DND-41 (cell line): ENCODE measurements around the gene GPR39.

Source experiments
- ATAC-seq: fragments of 200-7000 bp; cut with Tn5 transposase; 3 replicates; pipeline ENCODE4 v1.9.1; 2021; ENCODE audit warnings: low read depth; ENCODE audit not compliant: insufficient read depth
- DNase-seq: peaks from one replicate; pipeline ENCODE4 v3.0.0-alpha.2; 2020
- H2AFZ ChIP-seq: 2 replicates; pipeline ENCODE4 v1.6.0; 2012; ENCODE audit warnings: low read depth, low read length
- H3K27ac ChIP-seq: 2 replicates; pipeline ENCODE4 v1.5.1; 2012; ENCODE audit warnings: low read length, inconsistent platforms
- H3K27me3 ChIP-seq: fragments of 200-600 bp; sonication (generic); 2 replicates; pipeline ENCODE4 v1.6.0; 2012; ENCODE audit warnings: low read length, mild to moderate bottlenecking, inconsistent platforms; ENCODE audit not compliant: insufficient read depth, poor library complexity
- H3K36me3 ChIP-seq: 2 replicates; pipeline ENCODE4 v1.5.1; 2012; ENCODE audit warnings: low read length, inconsistent platforms; ENCODE audit not compliant: insufficient read depth
- H3K4me1 ChIP-seq: 2 replicates; pipeline ENCODE4 v1.5.1; 2012; ENCODE audit warnings: mild to moderate bottlenecking, low read length; ENCODE audit not compliant: insufficient read depth
- H3K4me2 ChIP-seq: 2 replicates; pipeline ENCODE4 v1.6.0; 2012; ENCODE audit warnings: mild to moderate bottlenecking, moderate library complexity, low read length, inconsistent platforms; ENCODE audit not compliant: insufficient read depth
- H3K4me3 ChIP-seq, 2 experiments: fragments of 200-600 bp in 1 of 2; shearing (Covaris generic) in 1 of 2; 2 replicates each; pipeline ENCODE4 v1.5.1; 2012 to 2016; ENCODE audit warnings: inconsistent platforms in 2 of 2, low read length in 2 of 2, mild to moderate bottlenecking in 2 of 2, low read depth in 1 of 2, moderate library complexity in 1 of 2
- H3K79me2 ChIP-seq: 2 replicates; pipeline ENCODE4 v1.6.0; 2012; ENCODE audit warnings: low read length, inconsistent platforms; ENCODE audit not compliant: insufficient read depth
- H3K9ac ChIP-seq: 2 replicates; pipeline ENCODE4 v1.6.0; 2012; ENCODE audit warnings: low read depth, mild to moderate bottlenecking, inconsistent platforms, low read length, moderate library complexity
- H3K9me3 ChIP-seq: 2 replicates; pipeline ENCODE4 v1.5.1; 2012; ENCODE audit warnings: low read length, moderate library complexity, mild to moderate bottlenecking, inconsistent platforms; ENCODE audit not compliant: insufficient read depth, severe bottlenecking
- H4K20me1 ChIP-seq: 2 replicates; pipeline ENCODE4 v1.6.0; 2012; ENCODE audit warnings: low read length; ENCODE audit not compliant: insufficient read depth
- EZH2 ChIP-seq: IDR thresholded peaks from 3 replicates; pipeline ENCODE4 v1.6.1; 2012; ENCODE audit warnings: borderline replicate concordance, low read depth, mild to moderate bottlenecking, moderate library complexity, low read length, inconsistent platforms; ENCODE audit not compliant: severe bottlenecking
- TF ChIP-seq, protein P1 (sequence below): IDR thresholded peaks from 2 replicates; pipeline ENCODE4 v1.5.1; 2012; ENCODE audit warnings: borderline replicate concordance, low read length, moderate library complexity, mild to moderate bottlenecking; ENCODE audit not compliant: poor library complexity, severe bottlenecking; ENCODE audit errors: extremely low read depth

Gene GPR39

GRCh38 chr2:132638313-132639040 is 221.9 kb downstream of the GPR39 start:
- no peaks in the 10 kb centered on the region for H3K36me3 ChIP-seq

GRCh38 chr2:132640116-132640515 is 223.5 kb downstream of the GPR39 start:
- Histone ChIP-seq H2AFZ (no peak overlapping the region), H3K4me1 (no peaks in the 10 kb centered on the region), H4K20me1 (no peaks in the 10 kb centered on the region), H3K27me3 (no peaks in the 10 kb centered on the region), H3K36me3 (no peaks in the 10 kb centered on the region), H3K27ac (no peak overlapping the region), H3K9ac (no peak overlapping the region), H3K79me2 (no peaks in the 10 kb centered on the region), H3K4me2 (no peak overlapping the region), H3K4me3 (no peak overlapping the region), H3K9me3 (no peaks in the 10 kb centered on the region)
- no peak for TF ChIP-seq EZH2
- TF ChIP-seq, protein P1, sequence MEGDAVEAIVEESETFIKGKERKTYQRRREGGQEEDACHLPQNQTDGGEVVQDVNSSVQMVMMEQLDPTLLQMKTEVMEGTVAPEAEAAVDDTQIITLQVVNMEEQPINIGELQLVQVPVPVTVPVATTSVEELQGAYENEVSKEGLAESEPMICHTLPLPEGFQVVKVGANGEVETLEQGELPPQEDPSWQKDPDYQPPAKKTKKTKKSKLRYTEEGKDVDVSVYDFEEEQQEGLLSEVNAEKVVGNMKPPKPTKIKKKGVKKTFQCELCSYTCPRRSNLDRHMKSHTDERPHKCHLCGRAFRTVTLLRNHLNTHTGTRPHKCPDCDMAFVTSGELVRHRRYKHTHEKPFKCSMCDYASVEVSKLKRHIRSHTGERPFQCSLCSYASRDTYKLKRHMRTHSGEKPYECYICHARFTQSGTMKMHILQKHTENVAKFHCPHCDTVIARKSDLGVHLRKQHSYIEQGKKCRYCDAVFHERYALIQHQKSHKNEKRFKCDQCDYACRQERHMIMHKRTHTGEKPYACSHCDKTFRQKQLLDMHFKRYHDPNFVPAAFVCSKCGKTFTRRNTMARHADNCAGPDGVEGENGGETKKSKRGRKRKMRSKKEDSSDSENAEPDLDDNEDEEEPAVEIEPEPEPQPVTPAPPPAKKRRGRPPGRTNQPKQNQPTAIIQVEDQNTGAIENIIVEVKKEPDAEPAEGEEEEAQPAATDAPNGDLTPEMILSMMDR: no peak
- ATAC-seq (no peak), DNase-seq (no peak)

More at GRCh38 chr2:132638313-132639040, 221.9 kb downstream of the GPR39 start:
- no peaks in the 10 kb centered on the region for H3K79me2 ChIP-seq
- H2AFZ ChIP-seq: no peak overlapping the region
- TF ChIP-seq, protein P1: no peak
- no peak for TF ChIP-seq EZH2
- DNase-seq (no peak), ATAC-seq (no peak)
- H3K9me3 ChIP-seq: no peaks in the 10 kb centered on the region
- H3K4me3 ChIP-seq: no peak overlapping the region
- H3K9ac ChIP-seq: no peak overlapping the region
- H3K27ac ChIP-seq: no peak overlapping the region
- H3K27me3 ChIP-seq: no peaks in the 10 kb centered on the region
- H4K20me1 ChIP-seq: no peaks in the 10 kb centered on the region
- no peak overlapping the region for H3K4me2 ChIP-seq
- H3K4me1 ChIP-seq: no peaks in the 10 kb centered on the region

GRCh38 chr2:132641819-132642218 is 225.2 kb downstream of the GPR39 start:
- no peak for DNase-seq
- Histone ChIP-seq H3K9me3 (no peaks in the 10 kb centered on the region), H3K4me1 (no peaks in the 10 kb centered on the region), H3K4me3 (no peak overlapping the region), H3K27ac (no peak overlapping the region), H2AFZ (no peak overlapping the region), H4K20me1 (no peaks in the 10 kb centered on the region), H3K79me2 (no peaks in the 10 kb centered on the region), H3K27me3 (no peaks in the 10 kb centered on the region), H3K9ac (no peak overlapping the region), H3K36me3 (no peaks in the 10 kb centered on the region), H3K4me2 (no peak overlapping the region)
- TF ChIP-seq, protein P1: no peak
- no peak for TF ChIP-seq EZH2
- ATAC-seq: no peak

- Histone ChIP-seq H3K27ac (no peak overlapping the region), H3K4me3 (no peak overlapping the region), H3K4me2 (no peak overlapping the region), H3K79me2 (no peaks in the 10 kb centered on the region), H3K9me3 (no peaks in the 10 kb centered on the region), H2AFZ (no peak overlapping the region), H3K36me3 (no peaks in the 10 kb centered on the region), H4K20me1 (no peaks in the 10 kb centered on the region), H3K9ac (no peak overlapping the region), H3K27me3 (no peaks in the 10 kb centered on the region), H3K4me1 (no peaks in the 10 kb centered on the region)
- ATAC-seq: no peak
- no peak for DNase-seq
- no peak for TF ChIP-seq EZH2
- TF ChIP-seq, protein P1: no peak
Observed at GRCh38 chr2:132642415-132642814, 225.8 kb downstream of the GPR39 start.
